ENCODE results near the gene CHSY3.

Gene CHSY3

GRCh38 chr5:129899454-129899853, 4.8 kb upstream of the CHSY3 start:
- DNase-seq (ENCODE audit: low read depth), result no peak
- no peak overlapping the region for H3K4me3 ChIP-seq (ENCODE audit: low read depth, low read length)
- TF ChIP-seq MYC (IDR thresholded peaks at IDR 0.05; ENCODE audit: low read depth, low read length), result no peak
- no peak for TF ChIP-seq POLR2A (IDR thresholded peaks at IDR 0.05; ENCODE audit: extremely low read depth, insufficient read length)
- no peak for TF ChIP-seq MAX (IDR thresholded peaks at IDR 0.05; ENCODE audit: low read depth, low read length)
- no peak for TF ChIP-seq CTCF (IDR thresholded peaks at IDR 0.05; ENCODE audit: low read depth, low read length)

- H3K4me3 ChIP-seq (ENCODE audit: low read depth, low read length), result no peak overlapping the region
- no peak for DNase-seq (ENCODE audit: low read depth)
- TF ChIP-seq MAX (IDR thresholded peaks at IDR 0.05; ENCODE audit: low read depth, low read length), result no peak
- no peak for TF ChIP-seq MYC (IDR thresholded peaks at IDR 0.05; ENCODE audit: low read depth, low read length)
- TF ChIP-seq POLR2A (IDR thresholded peaks at IDR 0.05; ENCODE audit: extremely low read depth, insufficient read length), result no peak
- no peak for TF ChIP-seq CTCF (IDR thresholded peaks at IDR 0.05; ENCODE audit: low read depth, low read length)
Measured at GRCh38 chr5:129902816-129903215, 1.4 kb upstream of the CHSY3 start.

- TF ChIP-seq MYC (IDR thresholded peaks at IDR 0.05; ENCODE audit: low read depth, low read length) (no peak), CTCF (IDR thresholded peaks at IDR 0.05; ENCODE audit: low read depth, low read length) (no peak), POLR2A (IDR thresholded peaks at IDR 0.05; ENCODE audit: extremely low read depth, insufficient read length) (no peak), MAX (IDR thresholded peaks at IDR 0.05; ENCODE audit: low read depth, low read length) (no peak)
- H3K4me3 ChIP-seq (ENCODE audit: low read depth, low read length), result no peak overlapping the region
- DNase-seq (ENCODE audit: low read depth), result no peak
Measured at GRCh38 chr5:129903466-129904101, 681 bp upstream of the CHSY3 start.

GRCh38 chr5:129904667-129905472, 605 bp downstream of the CHSY3 start:
- TF ChIP-seq POLR2A (IDR thresholded peaks at IDR 0.05; ENCODE audit: extremely low read depth, insufficient read length), result no peak
- TF ChIP-seq MAX (IDR thresholded peaks at IDR 0.05; ENCODE audit: low read depth, low read length), result no peak
- TF ChIP-seq CTCF (IDR thresholded peaks at IDR 0.05; ENCODE audit: low read depth, low read length), result no peak
- no peak for TF ChIP-seq MYC (IDR thresholded peaks at IDR 0.05; ENCODE audit: low read depth, low read length)
- no peak overlapping the region for H3K4me3 ChIP-seq (ENCODE audit: low read depth, low read length)
- DNase-seq (ENCODE audit: low read depth), result no peak

- H3K4me3 ChIP-seq (ENCODE audit: low read depth, low read length), result no peak overlapping the region
- no peak for DNase-seq (ENCODE audit: low read depth)
- TF ChIP-seq MYC (IDR thresholded peaks at IDR 0.05; ENCODE audit: low read depth, low read length) (no peak), MAX (IDR thresholded peaks at IDR 0.05; ENCODE audit: low read depth, low read length) (no peak), CTCF (IDR thresholded peaks at IDR 0.05; ENCODE audit: low read depth, low read length) (no peak), POLR2A (IDR thresholded peaks at IDR 0.05; ENCODE audit: extremely low read depth, insufficient read length) (no peak)
Measured at GRCh38 chr5:129905473-129906176, 1.4 kb downstream of the CHSY3 start.

Data from NB4 (cell line).